ENCODE results near the gene EPB41L3.

The EPB41L3 gene

DNA sequence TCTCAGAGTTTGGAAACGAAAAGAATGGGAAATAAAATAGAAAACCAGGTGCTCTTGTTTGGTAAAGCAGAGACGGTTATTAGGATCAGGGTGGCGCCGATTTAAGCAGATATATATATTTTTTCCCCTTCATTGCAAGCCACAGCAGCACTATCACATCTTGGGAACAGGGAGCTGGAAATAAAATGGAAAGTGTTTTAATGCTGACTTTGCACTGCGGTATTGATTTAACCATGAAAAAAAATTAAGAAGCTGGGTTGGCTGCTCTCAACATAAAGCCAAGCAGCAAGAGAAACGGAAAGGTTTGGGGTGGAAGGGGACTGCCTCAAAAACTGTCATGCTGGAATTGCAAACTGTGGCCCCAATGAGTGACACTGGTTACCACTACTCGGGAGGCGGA, 145.5 kb downstream of the EPB41L3 start:
- DNase-seq, result no peak

GRCh38 chr18:5397102-5397501, 146.7 kb downstream of the EPB41L3 start:
- DNase-seq, result no peak

DNA sequence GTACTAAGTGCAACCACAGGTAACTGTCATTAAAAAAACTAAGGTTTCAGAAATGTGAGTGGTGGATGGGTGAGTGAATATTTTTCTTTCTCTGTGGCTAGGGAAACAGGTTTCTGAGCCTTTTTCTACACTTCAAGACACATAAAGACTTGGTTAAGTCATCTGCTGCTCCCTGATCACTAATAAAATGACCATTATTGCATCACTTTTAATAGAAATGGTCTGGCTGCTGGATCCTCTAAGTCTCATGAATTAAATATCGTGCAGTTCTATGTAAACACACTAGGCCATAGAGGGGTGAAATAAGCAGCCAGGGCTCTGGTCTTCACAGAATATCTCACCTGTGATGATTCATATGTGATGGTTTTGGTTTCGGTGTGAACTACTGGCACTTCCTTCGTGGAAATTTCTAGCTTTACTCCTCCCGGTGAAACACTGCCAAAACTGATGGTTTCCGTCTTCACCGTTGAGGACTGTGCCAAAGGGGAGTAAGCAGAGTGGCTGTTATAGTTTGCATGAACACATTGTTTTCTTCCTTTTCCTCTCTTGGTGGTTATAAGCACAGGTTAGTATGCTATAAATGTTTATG, 147.8 kb downstream of the EPB41L3 start:
- no peak for DNase-seq

DNA sequence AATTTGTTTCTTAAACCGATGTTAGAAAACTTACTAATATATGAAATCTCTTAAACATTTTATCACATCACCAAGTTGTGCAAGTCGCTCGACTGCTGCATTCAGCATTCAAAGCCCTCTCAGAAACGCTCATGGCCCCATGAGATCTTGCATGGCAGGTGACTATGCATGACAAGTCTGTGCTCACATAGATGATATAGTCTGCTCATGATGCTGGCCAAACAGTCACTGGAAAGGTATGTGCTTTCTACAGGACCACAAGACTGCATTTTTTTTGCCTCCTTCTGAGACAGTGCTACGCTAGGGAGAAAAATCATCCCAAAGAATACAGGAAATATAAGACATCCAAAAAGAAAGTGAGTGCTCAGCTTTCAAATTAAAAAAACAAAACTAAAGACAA, 150.0 kb downstream of the EPB41L3 start:
- DNase-seq, result no peak

- DNase-seq, result no peak
Measured at GRCh38 chr18:5391409-5391808, 152.4 kb downstream of the EPB41L3 start.

DNA sequence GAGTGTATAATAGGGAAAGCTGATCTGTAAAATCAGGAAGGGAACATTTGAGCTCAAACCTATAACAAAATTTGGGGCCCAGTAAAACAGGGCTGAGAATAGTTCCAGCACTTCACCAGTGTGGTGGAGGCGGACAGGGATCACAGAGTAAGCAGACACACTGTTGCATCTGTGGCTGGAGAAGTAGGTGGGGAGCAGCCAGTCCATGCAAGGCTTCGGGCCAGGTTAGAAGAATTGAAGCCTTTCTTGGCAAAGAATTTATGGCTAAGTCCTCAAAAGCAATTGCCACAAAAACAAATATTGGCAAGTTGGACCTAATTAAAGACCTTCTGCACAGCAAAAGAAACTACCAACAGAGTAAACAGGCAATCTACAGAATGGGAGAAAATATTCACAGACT, 154.4 kb downstream of the EPB41L3 start:
- DNase-seq, result no peak

DNA sequence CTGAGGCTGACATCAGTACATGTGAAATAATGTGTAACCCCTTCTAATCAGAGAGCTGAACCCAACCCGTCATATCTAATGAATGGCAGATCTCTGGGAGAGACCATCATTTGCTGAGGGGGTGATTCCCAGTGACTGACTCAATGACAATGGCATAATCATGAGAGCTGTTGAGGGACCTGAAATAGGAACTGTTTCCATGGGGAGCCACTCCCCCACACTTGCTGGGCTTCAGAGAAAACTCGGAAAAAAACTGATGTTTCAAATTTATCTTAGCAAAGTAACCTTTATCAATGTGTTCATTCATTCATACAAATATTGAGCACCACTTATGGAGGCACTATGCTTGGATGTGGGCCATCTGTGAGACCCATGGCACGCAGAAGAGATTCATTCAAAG, 154.9 kb downstream of the EPB41L3 start:
- DNase-seq, result no peak

DNA sequence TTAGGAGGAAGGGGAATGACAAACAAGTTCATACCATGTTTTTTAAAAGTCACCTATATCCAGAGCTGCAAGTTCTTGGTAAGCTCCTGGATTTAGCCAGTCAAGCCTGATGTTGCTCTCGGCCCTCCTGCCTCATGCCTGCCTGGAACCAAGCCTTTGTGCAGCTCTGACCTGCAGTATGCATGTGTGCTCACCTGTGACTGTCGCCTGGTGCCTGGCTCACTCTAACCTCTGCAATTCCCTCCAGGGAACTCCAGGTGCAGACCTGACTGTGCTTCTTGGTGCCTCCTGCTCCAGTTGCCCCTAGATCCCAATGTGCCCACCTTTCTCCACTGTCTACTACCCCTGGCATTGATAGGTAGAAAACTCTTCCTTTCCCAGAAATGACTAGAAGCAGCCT, 163.2 kb downstream of the EPB41L3 start:
- no peak for DNase-seq

DNA sequence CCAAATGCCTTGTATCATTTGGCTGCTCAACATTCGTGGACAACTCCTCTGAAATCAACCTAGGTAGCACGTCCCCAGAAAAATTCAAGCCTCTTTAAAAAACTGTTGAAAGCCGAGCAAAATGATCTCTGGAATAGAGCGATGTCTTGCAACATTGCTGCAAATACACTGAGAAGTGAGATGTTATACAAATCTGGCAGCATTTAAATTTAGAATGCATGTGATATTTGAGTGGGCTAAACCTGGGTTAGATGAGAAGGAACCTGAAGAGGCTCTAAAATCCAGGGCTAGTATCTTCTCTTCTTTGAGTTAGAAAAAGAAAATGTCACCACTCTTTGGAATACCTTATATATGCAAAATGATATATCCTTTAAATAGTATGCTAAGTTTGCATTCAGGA, 166.8 kb downstream of the EPB41L3 start:
- DNase-seq, result no peak

- no peak for DNase-seq
Measured at GRCh38 chr18:5370332-5370731, 173.5 kb downstream of the EPB41L3 start.

GRCh38 chr18:5369513-5369912, 174.3 kb downstream of the EPB41L3 start:
- no peak for DNase-seq

- DNase-seq, result no peak
Measured at GRCh38 chr18:5365443-5365842, 178.4 kb downstream of the EPB41L3 start.

DNA sequence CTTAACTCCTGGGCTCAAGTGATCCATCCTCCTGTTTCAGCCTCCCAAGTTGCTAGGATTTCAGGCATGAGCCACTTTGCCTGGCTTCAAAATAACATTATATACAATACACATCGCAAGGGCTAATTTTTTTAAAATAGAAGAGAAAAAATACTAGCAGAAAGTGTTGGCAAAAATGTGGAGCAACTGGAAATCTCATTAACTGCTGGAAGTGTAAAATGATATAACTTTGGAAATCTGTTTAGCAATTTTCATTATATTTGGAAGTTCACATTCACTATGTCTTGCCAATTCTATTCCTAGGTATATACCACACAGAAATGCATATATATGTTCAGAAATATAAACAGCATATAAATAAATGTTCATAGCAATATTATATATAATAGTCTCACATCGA, 193.2 kb downstream of the EPB41L3 start:
- DNase-seq, result no peak
